Activated CD4-positive, alpha-beta memory T cell treated with anti-CD3 and anti-CD28 coated beads, Interleukin-2, amount 10 ng/mL, durations not matched to agents 7 days and 5 days (primary cell): ENCODE data around the gene OMA1. TPM values are rescaled to one million over a fixed set of nuclear protein-coding genes. Genes with fewer than 3 reads are reported as not detected.
"Not testable (repeated sequence)": the region's sequence is repeated elsewhere in the genome, so short reads cannot be mapped to it uniquely, and the experiment has no call there.

Experiments used
- CTCF ChIA-PET: fragments of 350-600 bp; sonication (Branson Sonifier 250); formaldehyde crosslinking; loops from one replicate; lab custom pipeline; 2021; ENCODE audit warnings: antibody characterized with exemption, inconsistent platforms; lab: Charles Lee
- POLR2A ChIA-PET: fragments of 350-600 bp; sonication (Branson Sonifier 250); formaldehyde crosslinking; loops from one replicate; lab custom pipeline; 2021; ENCODE audit warnings: antibody characterized with exemption; lab: Charles Lee
- DNase-seq: peaks from one replicate; pipeline ENCODE4 v3.0.0-alpha.2; 2020
- H3K27ac Mint-ChIP-seq: one replicate; pipeline ENCODE4 v1.8.0; 2021; ENCODE audit warnings: mild to moderate bottlenecking, mixed read lengths
- H3K27me3 Mint-ChIP-seq: one replicate; pipeline ENCODE4 v1.8.0; 2021; ENCODE audit warnings: mixed read lengths
- H3K36me3 Mint-ChIP-seq: one replicate; pipeline ENCODE4 v1.8.0; 2021; ENCODE audit warnings: low read depth, mixed read lengths
- H3K4me1 Mint-ChIP-seq: one replicate; pipeline ENCODE4 v1.8.0; 2021; ENCODE audit warnings: mixed read lengths
- H3K4me3 Mint-ChIP-seq: one replicate; pipeline ENCODE4 v1.8.0; 2021; ENCODE audit warnings: mild to moderate bottlenecking, mixed read lengths
- H3K9me3 Mint-ChIP-seq: one replicate; pipeline ENCODE4 v1.8.0; 2021; ENCODE audit warnings: mixed read lengths
- total RNA-seq, 2 experiments: library from RNA; stranded (reverse); gene quantifications; one replicate each; pipeline ENCODE4 v1.2.3, GENCODE V29; 2021

Gene OMA1
- total RNA-seq, 2 experiments from 2014 or later: 21.9 to 23.1 TPM

GRCh38 chr1:58570094-58570493 is 23.6 kb upstream of the OMA1 start:
- H3K36me3 Mint-ChIP-seq: no peaks in the 10 kb centered on the region
- ChIA-PET CTCF (no interaction called here), POLR2A (no interaction called here)
- peaks cover 67% of the 10 kb centered on the region for H3K27me3 Mint-ChIP-seq
- H3K4me3 Mint-ChIP-seq: no peak overlapping the region
- H3K27ac Mint-ChIP-seq: no peak overlapping the region
- no peaks in the 10 kb centered on the region for H3K9me3 Mint-ChIP-seq
- DNase-seq: no peak
- H3K4me1 Mint-ChIP-seq: peaks cover 15% of the 10 kb centered on the region

GRCh38 chr1:58568911-58569310 is 22.4 kb upstream of the OMA1 start:
- no peak for DNase-seq
- Mint-ChIP-seq H3K9me3 (no peaks in the 10 kb centered on the region), H3K27me3 (peaks cover 64% of the 10 kb centered on the region), H3K36me3 (no peaks in the 10 kb centered on the region), H3K4me1 (peaks cover 11% of the 10 kb centered on the region), H3K4me3 (no peak overlapping the region), H3K27ac (no peak overlapping the region)
- POLR2A ChIA-PET: no interaction called here
- CTCF ChIA-PET: interaction anchor here (0.6 kb wide), 1 partner anchor 606 kb away, joined by 3 read pairs; no protein-coding TSS in a partner anchor

GRCh38 chr1:58568271-58568860 is 21.8 kb upstream of the OMA1 start:
- H3K4me3 Mint-ChIP-seq: no peak overlapping the region
- CTCF ChIA-PET: no interaction called here
- H3K4me1 Mint-ChIP-seq: peaks cover 6% of the 10 kb centered on the region
- POLR2A ChIA-PET: no interaction called here
- no peak overlapping the region for H3K27ac Mint-ChIP-seq
- H3K27me3 Mint-ChIP-seq: peaks cover 61% of the 10 kb centered on the region
- H3K36me3 Mint-ChIP-seq: no peaks in the 10 kb centered on the region
- DNase-seq: no peak
- no peaks in the 10 kb centered on the region for H3K9me3 Mint-ChIP-seq

DNA sequence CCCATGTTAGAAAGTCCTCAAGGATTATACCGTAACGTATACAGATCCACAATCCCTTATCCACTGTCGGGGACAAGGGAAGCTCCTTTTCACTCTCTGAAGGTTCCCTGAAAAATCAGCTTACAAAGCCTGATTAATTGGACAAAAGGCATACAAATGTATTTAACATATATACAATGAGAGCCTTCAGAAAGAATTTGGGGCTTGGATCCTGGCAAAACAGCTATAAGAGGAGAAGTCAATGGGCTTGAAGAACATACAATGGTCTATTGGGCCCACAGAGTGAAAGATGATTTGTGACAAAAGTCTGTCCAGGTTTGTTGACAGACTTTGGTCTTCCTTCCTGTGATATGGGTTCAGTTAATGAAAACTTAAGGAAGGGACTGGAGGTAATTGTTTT is 19.8 kb upstream of the OMA1 start:
- no peak overlapping the region for H3K27ac Mint-ChIP-seq
- no peaks in the 10 kb centered on the region for H3K9me3 Mint-ChIP-seq
- no peaks in the 10 kb centered on the region for H3K4me1 Mint-ChIP-seq
- no peak overlapping the region for H3K4me3 Mint-ChIP-seq
- ChIA-PET POLR2A (no interaction called here), CTCF (no interaction called here)
- peaks cover 60% of the 10 kb centered on the region for H3K27me3 Mint-ChIP-seq
- no peaks in the 10 kb centered on the region for H3K36me3 Mint-ChIP-seq
- no peak for DNase-seq

GRCh38 chr1:58563715-58564114 is 17.2 kb upstream of the OMA1 start:
- POLR2A ChIA-PET, H3K9me3 Mint-ChIP-seq, CTCF ChIA-PET, DNase-seq, H3K27ac Mint-ChIP-seq, H3K36me3 Mint-ChIP-seq, H3K4me1 Mint-ChIP-seq, H3K4me3 Mint-ChIP-seq: not testable (repeated sequence)
- H3K27me3 Mint-ChIP-seq: peaks cover 46% of the 10 kb centered on the region

GRCh38 chr1:58561633-58562032 is 15.1 kb upstream of the OMA1 start:
- Mint-ChIP-seq H3K27me3 (peaks cover 46% of the 10 kb centered on the region), H3K4me3 (no peak overlapping the region), H3K27ac (no peak overlapping the region), H3K36me3 (no peaks in the 10 kb centered on the region), H3K9me3 (no peaks in the 10 kb centered on the region), H3K4me1 (no peaks in the 10 kb centered on the region)
- no peak for DNase-seq
- CTCF ChIA-PET: no interaction called here
- POLR2A ChIA-PET: interaction anchor here (0.8 to 1.2 kb wide), 2 partner anchors 15 kb away, joined by 3 read pairs; partner anchors contain the start of gene OMA1

GRCh38 chr1:58555393-58555792 is 8.9 kb upstream of the OMA1 start:
- peaks cover 30% of the 10 kb centered on the region for H3K27me3 Mint-ChIP-seq
- H3K36me3 Mint-ChIP-seq: no peaks in the 10 kb centered on the region
- H3K4me3 Mint-ChIP-seq: no peak overlapping the region
- H3K4me1 Mint-ChIP-seq: no peaks in the 10 kb centered on the region
- H3K27ac Mint-ChIP-seq: no peak overlapping the region
- H3K9me3 Mint-ChIP-seq: no peaks in the 10 kb centered on the region
- CTCF ChIA-PET: no interaction called here
- DNase-seq: no peak
- POLR2A ChIA-PET: no interaction called here

DNA sequence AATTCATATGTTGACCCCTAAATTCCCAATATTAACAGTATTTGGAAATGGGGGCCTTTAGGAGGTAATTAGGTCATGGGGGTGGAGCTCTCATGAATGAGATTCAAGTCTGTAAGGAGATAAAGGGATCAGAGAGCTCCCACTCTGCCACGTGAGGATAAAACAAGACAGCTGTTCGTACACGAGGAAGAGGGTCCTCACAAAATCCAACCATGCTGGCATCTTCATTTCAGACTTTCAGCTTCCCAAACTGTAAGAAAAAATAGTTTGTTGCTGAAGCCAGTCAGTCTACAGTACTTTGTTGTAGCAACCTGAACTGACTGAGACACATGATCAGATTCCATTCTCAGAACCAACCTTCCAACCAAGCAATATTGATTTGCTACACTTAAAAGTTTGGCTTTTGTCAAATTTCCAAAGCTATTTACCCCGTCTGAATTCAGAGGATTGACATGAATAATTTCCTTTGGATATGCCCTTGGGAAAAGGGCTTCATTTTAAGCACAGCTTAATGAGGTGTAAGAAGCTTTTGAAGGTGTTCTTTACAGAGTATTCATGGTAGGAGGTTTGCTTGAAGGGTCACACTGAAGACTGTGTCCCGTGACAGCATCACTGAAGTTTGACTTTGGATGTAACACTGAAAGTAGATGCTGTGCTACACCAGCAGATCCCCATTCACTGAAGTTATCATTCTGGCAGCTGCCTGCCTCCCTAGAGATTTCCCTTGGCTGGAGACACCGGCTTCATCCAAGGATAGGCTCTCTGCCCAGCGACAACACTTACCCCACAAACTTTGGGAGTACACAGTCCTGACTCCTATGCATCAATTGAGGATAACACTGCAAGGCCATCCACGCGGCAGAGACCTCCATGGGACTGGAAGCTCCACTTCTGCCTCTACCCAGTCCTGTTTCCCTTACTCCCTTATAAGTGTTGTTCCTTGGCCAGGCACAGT is 4.9 kb upstream of the OMA1 start:
- Mint-ChIP-seq H3K36me3 (no peaks in the 10 kb centered on the region), H3K27ac (no peak overlapping the region), H3K4me3 (no peak overlapping the region), H3K9me3 (no peaks in the 10 kb centered on the region), H3K27me3 (peaks cover 32% of the 10 kb centered on the region), H3K4me1 (peaks cover 5% of the 10 kb centered on the region)
- ChIA-PET CTCF (no interaction called here), POLR2A (no interaction called here)
- no peak for DNase-seq

- POLR2A ChIA-PET, H3K36me3 Mint-ChIP-seq, DNase-seq, H3K9me3 Mint-ChIP-seq, H3K4me3 Mint-ChIP-seq, H3K27ac Mint-ChIP-seq: not testable (repeated sequence)
- H3K27me3 Mint-ChIP-seq: peaks cover 26% of the 10 kb centered on the region
- H3K4me1 Mint-ChIP-seq: peaks cover 18% of the 10 kb centered on the region
- CTCF ChIA-PET: interaction anchor here (4.2 kb wide), 1 partner anchor 33 kb away, joined by 51 read pairs; no protein-coding TSS in a partner anchor
Observed at GRCh38 chr1:58549291-58549690, 2.8 kb upstream of the OMA1 start.

- Mint-ChIP-seq H3K4me1 (peaks cover 18% of the 10 kb centered on the region), H3K27me3 (peaks cover 24% of the 10 kb centered on the region), H3K27ac (no peak overlapping the region), H3K9me3 (no peaks in the 10 kb centered on the region), H3K4me3 (no peak overlapping the region), H3K36me3 (no peaks in the 10 kb centered on the region)
- CTCF ChIA-PET: interaction anchor here (2.4 to 4.2 kb wide), 2 partner anchors 32 to 104 kb away, joined by 11 to 51 read pairs; no protein-coding TSS in a partner anchor
- DNase-seq: no peak
- POLR2A ChIA-PET: no interaction called here
Observed at GRCh38 chr1:58548371-58548770, 1.8 kb upstream of the OMA1 start.

- Mint-ChIP-seq H3K27ac (peak overlapping the region; percentile 92), H3K36me3 (no peaks in the 10 kb centered on the region), H3K4me1 (peaks cover 19% of the 10 kb centered on the region), H3K9me3 (no peaks in the 10 kb centered on the region), H3K4me3 (peak overlapping the region; percentile 90), H3K27me3 (peaks cover 17% of the 10 kb centered on the region)
- ChIA-PET CTCF (interaction anchor here (0.6 to 4.2 kb wide), 13 partner anchors 7 to 1369 kb away, joined by 3 to 51 read pairs (median 4); no protein-coding TSS in a partner anchor), POLR2A (interaction anchor here (1.0 to 2.5 kb wide), 6 partner anchors 8 to 154 kb away, joined by 3 to 23 read pairs (median 3); partner anchors contain the start of gene MYSM1)
- peak; percentile 84 for DNase-seq
Observed at GRCh38 chr1:58545591-58546519, 671 bp downstream of the OMA1 start.

DNA sequence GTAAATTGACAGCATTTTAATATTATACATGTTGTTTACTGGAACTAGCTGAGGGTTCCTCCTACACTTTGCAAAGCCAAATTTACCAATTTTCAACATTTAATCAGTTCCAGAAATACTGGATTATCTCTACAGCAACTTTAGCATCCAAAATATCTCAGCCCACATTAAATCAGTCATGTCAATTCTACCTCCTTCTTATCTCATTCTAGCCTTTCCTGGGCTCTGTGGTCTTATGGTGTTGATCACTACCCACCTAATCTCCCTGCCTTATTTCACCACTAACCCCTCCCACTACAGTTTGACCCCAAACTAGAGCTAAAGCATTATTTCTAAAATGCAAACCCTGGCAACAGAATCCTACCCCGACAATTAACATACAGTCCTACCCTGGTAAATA is 3.3 kb downstream of the OMA1 start:
- DNase-seq: no peak
- CTCF ChIA-PET: interaction anchor here (1.2 to 2.8 kb wide), 3 partner anchors 16 to 1216 kb away, joined by 3 to 16 read pairs (median 5); no protein-coding TSS in a partner anchor
- no peaks in the 10 kb centered on the region for H3K27me3 Mint-ChIP-seq
- POLR2A ChIA-PET: no interaction called here
- no peaks in the 10 kb centered on the region for H3K9me3 Mint-ChIP-seq
- peaks cover 19% of the 10 kb centered on the region for H3K4me1 Mint-ChIP-seq
- H3K27ac Mint-ChIP-seq: no peak overlapping the region
- H3K36me3 Mint-ChIP-seq: no peaks in the 10 kb centered on the region
- no peak overlapping the region for H3K4me3 Mint-ChIP-seq
